Kidney (tissue), 14 donors: ENCODE results near the gene GNG14. TPM values are rescaled to one million over a fixed set of nuclear protein-coding genes. Genes with fewer than 3 reads are reported as not detected.

Experiments used
- DNase-seq, 5 donors: peaks; one replicate each; pipeline ENCODE4 v3.0.0-alpha.2; 2013 to 2020
- FAIRE-seq: peaks from 2 replicates; lab custom pipeline; 2012; peaks lifted over from hg19 to GRCh38; lab: Jason Lieb, UNC
- H3K27ac ChIP-seq, 2 donors: one replicate each; pipeline ENCODE4 v1.7.0; 2013; ENCODE audit warnings: low read depth in 2 of 2, low read length in 2 of 2, inconsistent platforms in 1 of 2
- H3K27me3 ChIP-seq: one replicate; pipeline ENCODE4 v1.7.1; 2013; ENCODE audit warnings: low read length, inconsistent platforms; ENCODE audit not compliant: control insufficient read depth, insufficient read depth
- H3K36me3 ChIP-seq, 3 donors: one replicate each; pipeline versions ENCODE4 v1.7.0 to v1.7.1; 2013; ENCODE audit warnings: low read length in 3 of 3, control low read depth in 1 of 3, inconsistent platforms in 1 of 3; ENCODE audit not compliant: insufficient read depth in 3 of 3, control insufficient read depth in 2 of 3
- H3K4me1 ChIP-seq, 3 donors: one replicate each; pipeline versions ENCODE4 v1.7.0 to v1.7.1; 2013; ENCODE audit warnings: low read length in 3 of 3, inconsistent platforms in 1 of 3, low read depth in 1 of 3; ENCODE audit not compliant: control insufficient read depth in 2 of 3, insufficient read depth in 2 of 3
- H3K4me3 ChIP-seq, 3 donors: one replicate each; pipeline versions ENCODE4 v1.7.0 to v1.8.1; 2013; ENCODE audit warnings: low read length in 3 of 3, control low read depth in 1 of 3, inconsistent platforms in 1 of 3
- H3K9ac ChIP-seq, 3 donors: one replicate each; pipeline versions ENCODE4 v1.7.0 to v1.7.1; 2013; ENCODE audit warnings: low read length in 3 of 3, control low read depth in 1 of 3, inconsistent platforms in 1 of 3
- H3K9me3 ChIP-seq, 3 donors: one replicate each; pipeline versions ENCODE4 v1.7.0 to v1.7.1; 2013; ENCODE audit warnings: low read length in 3 of 3, control low read depth in 1 of 3, inconsistent platforms in 1 of 3; ENCODE audit not compliant: control insufficient read depth in 2 of 3, insufficient read depth in 1 of 3
- intact Hi-C: fragments of 100-400 bp; cut with DNase I; formaldehyde crosslinking; loops from one replicate; pipeline ENCODE4 v1.11.1; 2022
- polyA plus RNA-seq: library from polyadenylated mRNA; stranded (reverse); fragments of 350-450 nt; fragmentation: Illumina TruSeq; extraction: RNeasy Lipid Tissue Mini Kit (QIAGEN cat#74804); gene quantifications from one replicate; pipeline ENCODE4 v1.2.3, GENCODE V29; 2014; ENCODE audit warnings: low read depth, low replicate concordance; ENCODE audit not compliant: insufficient read depth
- total RNA-seq: library from RNA; stranded (reverse); fragmentation: NEBNext Ultra II Directional; extraction: Animal tissue kit (Norgen Biotek cat#: 25700); gene quantifications from one replicate; pipeline ENCODE4 v1.2.1, GENCODE V29; 2021
- TF ChIP-seq, protein P1 (sequence below): IDR thresholded peaks from 3 replicates; pipeline ENCODE4 v1.5.1; 2012; ENCODE audit warnings: mild to moderate bottlenecking, moderate library complexity, borderline replicate concordance; ENCODE audit not compliant: insufficient read depth; ENCODE audit errors: extremely low read depth
- donor health status: control.
- donor health status: control.
- donor health status: control.
- donor health status: control.
- donor health status: control.
- donor health status: DM: yes; HTN: yes; CAD: no.
- donor health status: Normal renal cell carcinoma (clear cell type).

Gene GNG14
- total and polyA plus RNA-seq, 2 donors from 2014 or later: not detected

DNA sequence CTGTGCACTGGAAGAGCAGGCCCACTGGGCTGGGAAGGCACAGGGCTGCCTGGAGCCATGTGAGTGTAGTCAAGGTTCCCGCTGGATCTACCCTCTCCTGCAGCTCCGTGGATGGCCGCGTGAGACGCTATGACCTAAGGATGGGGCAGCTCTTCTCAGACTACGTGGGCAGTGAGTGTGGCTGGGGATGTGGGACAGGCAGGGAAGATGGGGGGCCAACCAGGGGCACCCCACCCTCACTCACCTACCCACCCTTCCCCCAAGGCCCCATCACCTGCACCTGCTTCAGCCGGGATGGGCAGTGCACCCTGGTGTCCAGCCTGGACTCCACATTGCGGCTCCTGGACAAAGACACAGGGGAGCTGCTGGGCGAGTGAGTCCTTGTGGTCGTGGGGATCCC lies 15.1 kb upstream of the GNG14 start:
- no peak overlapping the region for H3K4me3 ChIP-seq
- H3K27ac ChIP-seq: no peak overlapping the region
- intact Hi-C loops: loop anchor here (10.0 kb wide), 1 partner anchor 122 kb away; the partner anchor contains the start of gene JUNB
- H3K27me3 ChIP-seq: no peaks in the 10 kb centered on the region
- FAIRE-seq: no peak
- no peaks in the 10 kb centered on the region for H3K9me3 ChIP-seq
- DNase-seq: no peak
- TF ChIP-seq, protein P1, sequence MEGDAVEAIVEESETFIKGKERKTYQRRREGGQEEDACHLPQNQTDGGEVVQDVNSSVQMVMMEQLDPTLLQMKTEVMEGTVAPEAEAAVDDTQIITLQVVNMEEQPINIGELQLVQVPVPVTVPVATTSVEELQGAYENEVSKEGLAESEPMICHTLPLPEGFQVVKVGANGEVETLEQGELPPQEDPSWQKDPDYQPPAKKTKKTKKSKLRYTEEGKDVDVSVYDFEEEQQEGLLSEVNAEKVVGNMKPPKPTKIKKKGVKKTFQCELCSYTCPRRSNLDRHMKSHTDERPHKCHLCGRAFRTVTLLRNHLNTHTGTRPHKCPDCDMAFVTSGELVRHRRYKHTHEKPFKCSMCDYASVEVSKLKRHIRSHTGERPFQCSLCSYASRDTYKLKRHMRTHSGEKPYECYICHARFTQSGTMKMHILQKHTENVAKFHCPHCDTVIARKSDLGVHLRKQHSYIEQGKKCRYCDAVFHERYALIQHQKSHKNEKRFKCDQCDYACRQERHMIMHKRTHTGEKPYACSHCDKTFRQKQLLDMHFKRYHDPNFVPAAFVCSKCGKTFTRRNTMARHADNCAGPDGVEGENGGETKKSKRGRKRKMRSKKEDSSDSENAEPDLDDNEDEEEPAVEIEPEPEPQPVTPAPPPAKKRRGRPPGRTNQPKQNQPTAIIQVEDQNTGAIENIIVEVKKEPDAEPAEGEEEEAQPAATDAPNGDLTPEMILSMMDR: no peak
- H3K4me1 ChIP-seq: peaks cover 0 to 22% (median 9%) of the 10 kb centered on the region in 3 donors
- peaks cover 9 to 29% (median 17%) of the 10 kb centered on the region in 3 donors for H3K36me3 ChIP-seq
- H3K9ac ChIP-seq: no peak overlapping the region

DNA sequence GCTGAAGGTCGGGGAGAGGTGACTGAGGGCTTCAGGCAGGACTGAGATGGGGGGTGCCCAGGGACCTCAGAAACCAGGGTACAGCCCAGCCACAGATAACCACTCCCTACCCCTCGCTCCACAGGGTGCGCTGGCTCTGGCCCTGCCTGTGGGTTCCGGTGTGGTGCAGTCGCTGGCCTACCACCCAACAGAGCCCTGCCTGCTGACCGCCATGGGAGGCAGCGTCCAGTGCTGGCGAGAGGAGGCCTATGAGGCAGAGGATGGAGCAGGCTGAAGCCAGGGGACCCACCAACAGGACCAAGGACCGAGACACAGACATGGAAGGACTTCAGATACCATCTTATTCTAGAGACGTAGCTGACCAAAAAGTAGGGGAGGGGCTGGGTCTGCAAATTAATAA lies 12.4 kb upstream of the GNG14 start:
- Histone ChIP-seq H3K9me3 (no peaks in the 10 kb centered on the region), H3K4me3 (no peak overlapping the region), H3K4me1 (peaks cover 0 to 8% (median 0%) of the 10 kb centered on the region in 3 donors), H3K36me3 (peaks cover 13 to 44% (median 28%) of the 10 kb centered on the region in 3 donors), H3K27me3 (no peaks in the 10 kb centered on the region), H3K27ac (no peak overlapping the region), H3K9ac (no peak overlapping the region)
- DNase-seq (no peak), FAIRE-seq (no peak)
- TF ChIP-seq, protein P1: no peak
- intact Hi-C loops: loop anchor here (10.0 kb wide), 1 partner anchor 119 kb away; the partner anchor contains the start of gene JUNB

DNA sequence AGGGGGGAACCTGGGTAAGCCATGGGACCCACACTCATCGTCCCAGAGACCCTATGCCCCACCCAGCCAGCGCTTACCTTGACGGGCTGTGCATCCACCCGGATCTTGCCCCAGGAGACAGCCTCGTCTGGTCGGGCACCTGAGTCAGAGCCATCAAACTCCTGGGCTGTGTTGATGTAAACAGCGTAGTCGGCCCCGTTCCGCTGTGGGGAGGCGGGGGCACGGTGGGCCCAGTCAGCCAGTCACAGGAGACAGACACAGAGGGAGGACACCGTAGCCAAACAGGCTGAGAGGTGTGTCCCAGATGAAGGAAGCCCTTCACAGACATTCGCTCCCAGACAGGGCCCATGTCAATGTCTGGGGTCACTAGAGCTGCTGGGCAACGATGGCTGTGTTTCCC lies 11.9 kb upstream of the GNG14 start:
- H3K27ac ChIP-seq: no peak overlapping the region
- H3K4me1 ChIP-seq: peaks cover 0 to 4% (median 0%) of the 10 kb centered on the region in 3 donors
- FAIRE-seq: no peak
- DNase-seq: no peak
- no peak overlapping the region for H3K9ac ChIP-seq
- no peaks in the 10 kb centered on the region for H3K27me3 ChIP-seq
- no peaks in the 10 kb centered on the region for H3K9me3 ChIP-seq
- TF ChIP-seq, protein P1: no peak
- intact Hi-C loops: loop anchor here (10.0 kb wide), 1 partner anchor 119 kb away; the partner anchor contains the start of gene JUNB
- H3K4me3 ChIP-seq: no peak overlapping the region
- peaks cover 13 to 44% (median 28%) of the 10 kb centered on the region in 3 donors for H3K36me3 ChIP-seq
